Superior temporal gyrus (tissue), 1 donor: ENCODE measurements around the gene PCP4L1.

ENCODE experiments used
- DNase-seq: peaks from one replicate; pipeline ENCODE4 v3.0.0-alpha.2; 2016; ENCODE audit errors: extremely low spot score

The PCP4L1 gene

GRCh38 chr1:161266836-161267235, 8.3 kb downstream of the PCP4L1 start:
- no peak for DNase-seq

DNA sequence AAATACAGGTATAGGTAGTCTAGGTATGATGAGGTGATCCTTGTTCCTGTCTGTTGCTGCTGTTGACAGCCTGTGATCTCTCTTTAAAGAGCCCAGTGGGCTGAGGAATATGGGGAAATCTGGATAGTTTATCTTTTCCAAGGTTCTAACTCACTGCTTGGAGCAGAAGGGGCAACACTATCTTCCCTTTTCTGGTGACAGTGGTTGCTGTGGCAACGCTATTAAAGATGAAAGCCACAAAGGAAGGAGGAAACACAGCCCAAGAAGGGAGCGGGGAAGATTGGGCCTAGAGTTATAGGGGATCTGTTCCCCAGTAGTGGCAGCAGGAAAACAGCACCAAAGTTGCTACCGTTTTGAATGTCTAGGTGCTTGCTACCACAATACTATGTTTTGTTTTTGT, 8.8 kb downstream of the PCP4L1 start:
- DNase-seq, result no peak

DNA sequence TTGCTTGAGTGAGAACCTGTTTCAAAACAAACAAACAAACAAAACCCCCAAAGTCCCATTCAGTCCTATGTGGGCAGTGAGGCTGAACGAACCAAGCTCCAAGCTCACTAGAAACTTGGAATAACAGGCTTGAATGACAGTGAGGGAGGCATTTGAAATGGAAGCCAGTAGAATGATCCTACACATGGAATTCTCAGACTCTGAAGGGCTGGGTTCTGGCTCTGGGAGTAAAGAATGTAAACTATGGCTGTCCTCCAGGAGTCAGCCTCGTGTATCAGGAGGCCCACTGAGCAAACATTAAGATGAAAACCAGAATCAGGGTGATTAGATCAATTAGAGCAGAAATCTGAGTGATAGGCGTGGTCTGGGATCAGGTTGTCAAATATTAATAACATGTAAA, 14.9 kb downstream of the PCP4L1 start:
- DNase-seq, result no peak

- no peak for DNase-seq
These were observed 16.3 kb downstream of the PCP4L1 start for GRCh38 chr1:161274874-161275273.

DNA sequence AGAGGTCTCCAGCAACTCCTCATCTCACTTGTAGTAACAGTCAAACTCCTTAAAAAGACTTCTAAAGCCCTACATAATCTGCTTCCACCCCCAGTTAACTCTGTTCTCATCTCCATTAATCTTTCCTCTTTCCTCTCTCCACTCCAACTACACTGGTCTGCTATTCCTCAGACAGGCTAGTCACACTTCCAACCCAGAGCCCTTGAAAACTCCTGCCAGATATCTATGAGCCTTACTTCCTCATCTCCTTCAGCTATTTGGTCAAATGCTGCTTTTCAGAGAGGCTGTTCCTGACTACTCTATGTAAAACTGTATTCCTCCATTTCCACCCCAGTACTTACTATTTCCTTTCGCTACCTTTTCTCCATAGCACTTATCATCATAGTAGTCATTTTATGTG, 24.4 kb downstream of the PCP4L1 start:
- no peak for DNase-seq

DNA sequence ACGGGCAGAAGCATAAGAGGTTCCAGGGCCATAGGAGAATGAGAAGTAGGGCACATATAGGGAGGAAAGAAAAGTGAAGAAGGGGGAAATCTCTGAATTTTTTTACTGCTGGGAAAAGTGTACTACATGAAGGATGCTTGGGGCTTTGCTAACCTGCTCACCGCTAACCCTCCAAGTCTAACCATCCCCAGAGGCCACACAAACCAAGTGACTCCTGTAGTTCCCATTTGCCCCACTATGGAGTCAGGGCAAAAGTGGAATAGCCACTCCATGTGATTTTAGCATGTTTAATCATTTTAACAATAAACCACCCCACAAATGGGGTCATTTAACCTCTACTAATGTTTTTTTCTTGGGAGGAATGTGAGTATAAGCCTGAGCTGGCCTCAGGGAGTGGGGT, 26.6 kb downstream of the PCP4L1 start:
- DNase-seq, result no peak

DNA sequence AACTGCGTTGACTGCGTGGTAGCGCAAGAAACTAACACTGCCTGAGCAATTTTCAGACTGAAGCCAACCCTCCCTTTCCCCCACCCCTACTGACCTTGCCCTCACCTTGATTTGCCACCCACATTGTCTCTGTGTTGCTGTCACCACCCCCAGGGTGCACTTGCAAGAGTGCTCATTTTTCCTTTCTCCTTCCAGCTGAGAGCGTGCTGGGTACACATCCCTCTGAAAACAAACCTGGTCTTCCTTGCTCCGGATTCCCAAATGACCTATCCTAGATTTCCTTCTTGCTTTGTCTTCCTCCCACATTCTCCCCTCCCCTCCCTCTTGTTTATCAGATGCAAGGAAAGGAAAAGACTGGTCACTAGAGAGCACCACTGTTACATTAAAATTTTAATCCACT, 27.0 kb downstream of the PCP4L1 start:
- DNase-seq, result no peak

DNA sequence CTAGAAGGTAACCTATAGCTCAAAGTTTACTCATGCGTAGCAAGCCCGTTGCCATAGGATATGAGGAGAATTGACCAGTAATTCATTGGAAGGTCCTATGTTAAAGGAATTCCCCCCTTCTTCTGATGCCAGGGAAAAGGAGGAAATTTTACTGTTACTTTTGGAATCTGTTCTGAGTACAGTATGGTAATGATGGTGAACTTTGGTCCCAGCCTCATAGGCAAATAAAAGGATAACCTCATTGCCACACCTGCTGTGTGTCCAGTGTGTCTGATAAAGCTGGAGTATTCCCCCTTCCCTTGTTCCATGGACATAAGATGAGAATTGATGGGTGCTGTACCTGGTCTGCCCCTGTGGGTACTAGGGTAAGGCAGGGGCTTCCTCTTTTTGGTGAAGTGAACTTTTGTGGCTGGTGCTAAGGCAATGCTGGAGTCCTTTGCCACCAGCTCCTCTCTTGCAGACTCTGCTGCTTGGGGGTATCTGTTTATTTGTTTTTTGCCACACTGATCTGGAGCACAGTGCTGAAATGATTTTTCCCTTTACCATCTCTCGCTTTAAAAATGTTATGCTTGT, 29.0 kb downstream of the PCP4L1 start:
- no peak for DNase-seq

DNA sequence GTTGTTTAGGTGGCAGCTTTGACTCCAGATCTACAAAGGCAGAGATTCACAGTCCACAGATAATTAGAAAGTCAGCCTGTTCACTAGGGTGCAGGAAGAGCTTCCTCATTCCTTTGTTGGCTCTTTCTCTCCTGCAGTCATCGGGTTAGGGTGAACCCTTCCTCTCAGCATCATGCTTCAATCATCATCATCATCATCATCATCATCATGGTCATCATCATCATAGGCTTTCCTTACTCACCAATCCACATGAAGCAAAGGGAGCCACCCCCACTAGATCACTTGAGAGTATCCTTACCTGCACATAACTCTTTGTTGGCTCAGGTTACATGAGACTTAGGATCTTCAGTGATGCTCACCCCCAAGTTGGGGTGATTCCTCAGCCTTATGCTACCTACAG, 32.2 kb downstream of the PCP4L1 start:
- DNase-seq, result no peak

GRCh38 chr1:161297415-161297814, 38.9 kb downstream of the PCP4L1 start:
- DNase-seq, result no peak

DNA sequence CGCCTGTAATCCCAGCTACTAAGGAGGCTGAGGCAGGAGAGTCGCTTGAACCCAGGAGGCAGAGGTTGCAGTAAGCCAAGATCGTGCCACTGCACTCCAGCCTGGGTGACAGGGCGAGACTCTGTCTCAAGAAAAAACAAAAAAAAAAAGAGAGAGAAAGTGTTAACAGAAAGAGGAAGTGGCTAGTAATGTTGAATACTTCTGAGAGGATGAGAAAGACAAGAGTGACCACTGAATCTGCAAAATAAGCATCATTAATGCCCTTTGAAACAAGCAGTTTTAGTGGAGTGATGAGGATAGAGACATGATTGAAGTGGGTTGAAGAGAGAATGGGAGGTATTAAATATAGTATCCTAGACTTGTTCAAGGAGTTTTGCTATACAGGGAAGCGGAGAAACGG, 39.6 kb downstream of the PCP4L1 start:
- DNase-seq, result no peak

DNA sequence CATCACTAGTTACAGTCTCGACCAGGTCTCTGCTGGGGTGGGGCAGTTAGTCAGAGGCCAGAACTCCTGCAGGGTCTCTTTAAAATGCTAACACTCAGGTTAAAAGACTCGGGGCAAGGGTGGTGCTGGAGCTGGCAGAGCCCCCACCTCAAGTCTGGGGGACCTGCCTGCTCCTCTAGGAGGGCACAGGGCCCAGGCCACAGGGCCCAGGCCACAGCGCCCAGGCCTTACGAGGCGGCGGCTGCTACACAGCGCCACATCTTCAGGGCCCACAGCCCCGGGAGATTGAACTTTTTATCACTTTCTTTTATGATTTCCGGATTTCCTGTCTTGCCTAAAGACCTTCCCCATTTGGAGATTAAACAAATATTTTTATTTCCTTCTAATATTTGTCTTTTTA, 40.8 kb downstream of the PCP4L1 start:
- DNase-seq, result no peak

DNA sequence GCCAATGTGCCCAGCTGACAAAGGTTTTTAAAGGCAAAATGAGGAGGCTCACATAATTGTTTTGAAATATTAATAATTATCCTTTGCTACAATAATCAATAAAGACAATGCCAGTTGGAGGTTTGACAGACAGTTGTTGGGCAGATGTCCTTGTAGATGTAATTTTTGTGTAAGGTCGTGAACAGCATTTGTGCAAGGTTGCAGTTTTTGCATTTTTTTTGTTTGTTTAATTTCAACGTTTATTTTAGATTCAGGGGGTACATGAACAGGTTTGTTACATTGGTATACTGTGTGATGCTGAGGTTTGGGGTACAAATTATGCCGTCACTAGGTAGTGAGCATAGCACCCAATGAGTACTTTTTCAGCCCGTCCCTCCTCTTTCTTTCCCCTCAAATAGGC, 41.9 kb downstream of the PCP4L1 start:
- DNase-seq, result no peak

GRCh38 chr1:161304927-161305866, 46.7 kb downstream of the PCP4L1 start:
- no peak for DNase-seq

- DNase-seq, result peak; percentile 60
These were observed 47.4 kb downstream of the PCP4L1 start for GRCh38 chr1:161305867-161306519.

GRCh38 chr1:161307230-161307768, 48.8 kb downstream of the PCP4L1 start:
- no peak for DNase-seq

DNA sequence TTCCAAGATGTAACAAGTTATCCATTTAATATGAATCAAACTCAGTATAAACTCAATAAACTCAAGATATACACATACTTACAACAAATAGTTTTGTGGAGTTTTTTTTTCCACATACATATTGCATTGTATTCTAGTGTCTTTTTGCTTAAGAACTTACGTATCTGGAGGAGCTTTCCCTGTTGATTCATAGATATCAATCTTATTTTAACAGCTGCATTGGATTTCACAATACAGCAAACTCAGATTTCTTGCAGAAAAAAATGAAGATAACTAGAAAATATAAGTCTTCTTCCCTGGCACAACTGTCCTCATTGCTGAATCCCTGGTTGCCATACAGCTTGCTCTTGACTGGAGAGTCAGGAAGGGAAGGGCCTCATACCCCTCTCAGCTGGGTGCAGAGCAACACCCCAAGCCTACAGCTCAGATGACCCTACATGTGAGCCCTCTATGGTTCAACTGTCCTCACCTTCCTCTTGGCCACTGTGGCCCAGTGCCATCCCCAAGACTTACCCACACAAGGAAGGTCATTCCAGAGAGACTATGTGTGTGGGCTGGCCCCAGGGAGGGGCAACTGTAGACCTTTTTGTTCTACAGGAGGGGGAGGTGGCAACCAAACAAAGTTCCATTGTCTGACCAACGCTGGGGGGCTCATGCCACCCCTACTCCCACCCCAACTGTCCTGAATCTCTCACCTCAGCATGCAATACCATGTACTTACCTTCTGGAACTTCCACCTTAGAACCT, 49.5 kb downstream of the PCP4L1 start:
- DNase-seq, result no peak

DNA sequence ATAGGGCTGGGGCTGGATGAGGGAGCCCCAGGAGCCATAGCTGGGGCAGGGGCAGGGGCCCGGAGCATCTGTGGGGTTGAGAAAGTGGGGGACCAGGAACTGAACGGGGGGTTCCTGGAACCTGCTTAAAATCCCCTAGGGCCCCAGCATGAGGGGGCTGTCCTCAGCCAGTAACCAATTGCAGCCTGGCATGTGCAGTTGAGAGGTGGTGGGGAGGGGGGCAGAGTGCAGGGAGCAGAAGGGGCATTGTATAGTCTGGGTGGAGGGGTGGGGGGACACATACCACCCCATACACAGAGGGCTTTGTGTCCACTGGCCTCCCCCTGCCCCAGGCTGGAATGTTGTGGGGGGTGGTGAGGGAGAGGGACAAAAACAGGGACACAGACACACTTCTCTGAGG, 51.3 kb downstream of the PCP4L1 start, which contains the start of gene MPZ:
MPZ (minus strand) TSS at position 101 of the 400 bp plus-strand sequence; CDS start at position 38, 63 bp downstream.
- DNase-seq, result no peak

GRCh38 chr1:161311595-161312181, 53.1 kb downstream of the PCP4L1 start:
- DNase-seq, result no peak

GRCh38 chr1:161313554-161314200, 55.1 kb downstream of the PCP4L1 start:
- peak; percentile 81 for DNase-seq
